Measurements from ENCODE around the gene UTP14C.
"Not testable (repeated sequence)": the region's sequence is repeated elsewhere in the genome, so short reads cannot be mapped to it uniquely, and the experiment has no call there.

UTP14C gene

GRCh38 chr13:52002361-52002760 lies 22.1 kb upstream of the UTP14C start:
- no peak for DNase-seq (ENCODE audit: low read depth, low spot score)

GRCh38 chr13:52003541-52003940 lies 20.9 kb upstream of the UTP14C start:
- no peak for DNase-seq (ENCODE audit: low read depth, low spot score)

- DNase-seq (ENCODE audit: low read depth, low spot score): no peak
These were observed 19.9 kb upstream of the UTP14C start for GRCh38 chr13:52004511-52005170.

DNA sequence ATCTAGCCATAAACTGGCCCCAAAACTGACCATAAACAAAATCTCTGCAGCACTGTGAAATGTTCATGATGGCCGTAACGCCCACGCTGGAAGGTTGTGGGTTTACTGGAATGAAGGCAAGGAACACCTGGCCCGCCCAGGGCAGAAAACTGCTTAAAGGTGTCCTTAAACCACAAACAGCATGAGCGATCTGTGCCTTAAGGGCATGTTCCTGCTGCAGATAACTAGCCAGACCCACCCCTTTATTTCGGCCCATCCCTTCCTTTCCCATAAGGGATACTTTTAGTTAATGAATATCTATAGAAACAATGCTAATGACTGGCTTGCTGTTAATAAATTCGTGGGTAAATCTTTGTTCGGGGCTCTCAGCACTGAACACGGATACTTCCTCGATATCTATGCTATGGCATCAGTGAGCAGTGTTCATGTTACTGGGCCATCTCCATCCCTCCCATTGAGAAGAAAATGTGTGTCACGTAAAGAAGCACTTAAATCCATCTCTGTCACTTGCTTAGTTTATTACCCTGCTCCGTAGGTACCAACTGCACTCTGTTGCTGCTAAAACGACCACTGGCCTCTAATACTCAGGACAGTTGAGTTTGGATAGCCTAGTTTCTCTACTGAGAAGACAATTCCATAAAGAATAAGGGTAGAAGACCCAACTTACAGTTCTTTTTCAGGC lies 18.5 kb upstream of the UTP14C start:
- DNase-seq (ENCODE audit: low read depth, low spot score): no peak

GRCh38 chr13:52006523-52007245 lies 17.8 kb upstream of the UTP14C start:
- DNase-seq (ENCODE audit: low read depth, low spot score): no peak

GRCh38 chr13:52009946-52010345 lies 14.5 kb upstream of the UTP14C start:
- no peak for DNase-seq (ENCODE audit: low read depth, low spot score)

- no peak for DNase-seq (ENCODE audit: low read depth, low spot score)
These were observed 13.4 kb upstream of the UTP14C start, which contains the start of gene ATP7B for GRCh38 chr13:52010890-52011631. Gene ATP7B (minus strand): TSS chr13:52011450. CDS start chr13:52011337, 113 bp downstream.

DNA sequence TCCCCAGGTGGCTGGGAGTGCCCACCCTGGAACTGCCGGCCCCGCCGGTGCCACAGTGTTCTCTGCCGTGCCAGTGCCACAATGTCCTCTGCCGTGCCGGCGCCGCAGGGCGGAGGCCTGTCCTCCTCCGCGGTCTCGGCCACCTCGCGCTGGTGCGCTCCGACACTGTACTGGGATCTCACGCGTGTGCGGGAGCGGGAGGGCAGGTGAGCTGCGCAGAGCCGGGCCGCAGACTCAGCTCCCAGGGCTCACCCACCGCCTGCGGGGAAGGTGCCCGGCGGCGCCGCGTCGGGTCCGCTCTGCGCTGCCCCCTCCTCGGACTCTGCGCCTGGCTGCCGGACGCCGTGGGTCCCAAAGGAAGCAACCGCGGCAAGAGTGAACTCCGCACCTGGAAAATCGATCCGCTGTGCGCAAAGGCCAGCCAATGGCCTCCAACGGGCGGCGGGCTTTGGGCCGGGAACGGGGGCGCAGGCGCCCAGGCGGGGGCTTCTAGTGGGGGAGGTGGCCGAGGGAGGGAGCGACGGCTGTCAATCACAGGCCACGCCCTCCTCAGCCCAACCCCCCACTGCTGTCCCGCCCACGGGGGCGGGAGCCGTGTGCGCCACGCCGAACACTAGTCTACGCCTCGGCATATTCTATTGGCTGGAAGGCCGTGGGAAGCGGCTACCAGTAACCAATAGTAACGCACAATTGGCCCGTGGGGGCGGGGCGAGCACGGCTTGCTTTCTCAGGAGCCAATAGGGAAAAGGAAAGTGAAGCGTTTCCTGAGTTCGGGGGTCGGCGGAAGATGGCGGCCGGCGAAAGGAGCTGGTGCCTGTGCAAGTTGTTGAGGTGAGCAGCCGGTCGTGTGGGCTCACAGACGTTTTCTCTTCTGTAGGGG lies 12.6 kb upstream of the UTP14C start, which contains the start of gene ALG11:
Gene ALG11 (plus strand): TSS at position 767 of the 880 bp plus-strand sequence. CDS start 21 bp downstream, at position 788.
- peak; percentile 99 for DNase-seq (ENCODE audit: low read depth, low spot score)

DNA sequence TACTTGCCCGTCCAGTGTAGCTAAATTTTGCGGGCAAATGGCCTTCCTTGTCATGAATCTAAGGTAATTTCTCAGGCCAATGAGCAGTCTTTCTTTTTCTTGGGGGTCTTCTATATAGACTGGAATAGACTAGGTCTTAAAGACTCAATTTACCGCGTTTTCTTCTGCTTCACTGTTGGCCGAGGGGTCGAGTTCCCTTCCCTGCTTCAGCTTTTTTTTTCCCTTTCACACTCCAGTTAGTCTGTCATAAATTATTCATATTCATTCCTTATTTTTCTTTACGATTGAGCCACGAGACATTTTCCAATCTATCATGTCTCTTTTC lies 12.0 kb upstream of the UTP14C start:
- no peak for DNase-seq (ENCODE audit: low read depth, low spot score)

GRCh38 chr13:52016296-52016695 lies 8.2 kb upstream of the UTP14C start:
- no peak for DNase-seq (ENCODE audit: low read depth, low spot score)

- DNase-seq (ENCODE audit: low read depth, low spot score): no peak
These were observed 4.3 kb upstream of the UTP14C start for GRCh38 chr13:52020191-52020590.

DNA sequence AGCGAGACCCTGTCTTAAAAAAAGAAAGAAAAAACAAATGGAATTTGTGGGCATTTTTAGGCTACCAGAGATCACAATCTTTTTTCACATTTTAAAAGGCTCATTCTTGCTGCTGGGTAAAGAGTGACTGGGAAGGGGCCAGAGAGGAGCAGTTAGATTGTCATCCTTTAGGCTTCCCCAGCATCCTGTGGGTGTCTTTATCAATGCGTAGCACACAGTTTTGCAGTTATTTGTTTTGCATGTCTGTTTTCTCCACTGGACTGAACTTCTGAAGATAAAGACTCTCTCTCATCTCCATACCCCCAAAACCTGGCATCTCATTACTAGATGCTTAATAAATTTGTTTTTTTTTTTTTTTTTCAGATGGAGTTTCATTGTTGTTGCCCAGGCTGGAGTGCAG lies 2.1 kb upstream of the UTP14C start:
- no peak for DNase-seq (ENCODE audit: low read depth, low spot score)

GRCh38 chr13:52025475-52026245 lies 1.2 kb downstream of the UTP14C start:
- no peak for DNase-seq (ENCODE audit: low read depth, low spot score)

DNA sequence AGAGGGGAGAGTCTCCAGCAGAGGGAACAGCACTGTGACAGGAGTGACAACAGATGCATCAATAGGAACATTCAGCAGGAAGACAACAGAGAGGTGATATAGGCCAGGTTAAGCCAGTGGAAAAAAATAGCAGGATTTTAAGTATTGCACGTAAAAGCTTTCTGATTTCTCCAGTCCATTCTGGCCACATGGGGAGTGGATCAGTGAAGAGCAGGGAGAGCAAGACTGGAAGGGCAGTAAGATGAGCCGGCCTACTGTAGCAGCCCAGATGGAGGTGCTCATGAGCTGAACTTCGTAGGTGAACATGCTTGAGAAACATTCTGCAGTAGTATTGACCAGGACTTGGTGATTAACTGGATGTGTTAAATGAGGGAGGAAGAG lies 1.7 kb downstream of the UTP14C start:
- no peak for DNase-seq (ENCODE audit: low read depth, low spot score)

DNA sequence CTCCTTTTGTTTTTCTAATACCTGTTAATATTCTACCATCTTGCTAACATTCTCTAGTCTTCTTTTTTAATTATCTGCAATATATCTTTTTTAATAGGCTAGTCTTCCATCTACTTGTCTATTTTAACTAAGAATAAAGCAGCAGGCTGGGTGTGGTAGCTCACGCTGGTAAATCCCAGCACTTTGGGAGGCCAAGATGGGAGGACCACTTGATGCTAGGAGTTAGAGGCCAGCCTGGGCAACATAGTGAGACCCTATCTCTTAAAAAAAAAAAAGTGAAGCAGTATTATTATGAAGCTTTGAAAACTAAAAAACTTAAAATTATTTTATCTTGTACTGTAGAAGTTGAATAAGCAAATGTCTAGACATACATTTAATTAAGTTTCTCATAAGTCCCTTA lies 3.3 kb downstream of the UTP14C start:
- no peak for DNase-seq (ENCODE audit: low read depth, low spot score)

DNA sequence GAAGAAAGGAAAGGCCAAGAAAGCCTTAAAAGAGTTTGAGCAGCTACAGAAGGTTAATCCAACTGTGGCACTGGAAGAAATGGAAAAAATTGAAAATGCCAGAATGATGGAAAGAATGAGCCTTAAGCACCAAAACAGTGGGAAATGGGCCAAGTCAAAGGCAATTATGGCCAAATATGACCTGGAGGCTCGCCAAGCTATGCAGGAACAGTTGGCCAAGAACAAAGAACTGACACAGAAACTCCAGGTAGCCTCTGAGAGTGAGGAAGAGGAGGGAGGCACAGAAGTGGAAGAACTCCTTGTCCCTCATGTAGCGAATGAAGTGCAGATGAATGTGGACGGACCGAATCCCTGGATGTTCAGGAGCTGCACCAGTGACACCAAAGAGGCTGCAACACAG lies 5.1 kb downstream of the UTP14C start:
- no peak for DNase-seq (ENCODE audit: low read depth, low spot score)

DNA sequence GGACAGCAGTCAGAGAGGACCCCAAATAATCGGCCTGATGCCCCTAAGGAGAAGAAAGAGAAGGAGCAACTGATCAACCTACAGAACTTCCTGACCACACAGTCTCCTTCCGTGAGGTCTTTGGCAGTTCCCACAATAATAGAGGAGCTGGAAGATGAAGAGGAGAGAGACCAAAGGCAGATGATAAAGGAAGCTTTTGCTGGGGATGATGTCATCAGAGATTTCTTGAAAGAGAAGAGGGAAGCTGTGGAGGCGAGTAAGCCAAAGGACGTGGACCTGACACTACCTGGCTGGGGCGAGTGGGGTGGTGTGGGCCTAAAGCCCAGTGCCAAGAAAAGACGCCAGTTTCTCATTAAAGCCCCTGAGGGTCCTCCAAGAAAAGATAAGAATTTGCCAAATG lies 5.9 kb downstream of the UTP14C start:
- DNase-seq (ENCODE audit: low read depth, low spot score): not testable (repeated sequence)

GRCh38 chr13:52033039-52033438 lies 8.5 kb downstream of the UTP14C start:
- DNase-seq (ENCODE audit: low read depth, low spot score): no peak

DNA sequence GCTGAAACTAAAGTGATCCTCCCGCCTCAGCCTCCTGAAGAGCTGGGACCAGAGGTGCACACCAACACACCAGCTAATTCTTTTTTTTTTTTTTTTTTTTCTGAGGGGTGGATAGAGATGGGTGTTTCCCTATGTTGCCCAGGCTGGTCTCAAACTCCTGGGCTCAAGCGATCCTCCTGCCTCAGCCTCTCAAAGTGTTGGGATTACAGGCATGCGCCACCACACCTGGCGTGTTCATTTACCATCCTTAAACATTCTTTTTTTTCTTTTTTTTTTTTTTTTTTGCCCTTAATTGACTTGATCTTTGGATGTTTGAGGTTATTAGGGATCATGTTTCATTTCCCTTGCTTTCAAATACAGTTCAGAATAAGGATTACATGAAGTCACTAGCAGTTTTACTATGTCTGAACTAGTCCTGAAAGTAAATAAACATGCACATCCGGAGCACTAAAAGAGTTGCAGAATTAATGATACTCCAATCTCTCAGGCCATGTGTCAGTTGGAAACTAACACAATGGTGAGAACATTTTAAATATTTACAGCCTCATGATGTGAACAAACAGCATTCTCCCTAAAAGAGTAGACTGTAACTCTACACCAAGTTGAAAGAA lies 10.2 kb downstream of the UTP14C start:
- no peak for DNase-seq (ENCODE audit: low read depth, low spot score)

DNA sequence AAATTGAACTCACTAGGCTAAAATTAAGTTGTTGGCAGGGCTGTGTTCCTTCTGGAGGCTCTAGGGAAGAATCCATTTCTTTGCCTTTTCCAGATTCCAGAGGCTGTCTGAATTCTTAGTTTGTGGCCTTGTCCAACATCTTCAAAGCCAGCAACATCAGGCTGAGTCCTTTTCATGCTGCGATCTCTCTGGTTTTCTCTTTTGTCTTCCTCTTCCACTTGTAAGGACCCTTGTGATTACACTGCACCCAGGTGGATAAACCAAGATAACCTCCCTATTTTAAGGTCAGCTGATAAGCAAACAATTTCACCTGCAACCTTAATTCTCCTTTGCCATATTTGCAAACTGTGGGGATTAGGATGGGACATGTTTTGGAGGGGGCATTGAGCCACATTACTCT lies 11.5 kb downstream of the UTP14C start:
- DNase-seq (ENCODE audit: low read depth, low spot score): no peak

Data from activated CD4-positive, CD25-positive, alpha-beta regulatory T cell treated with anti-CD3 and anti-CD28 coated beads, Interleukin-2, amount 50 U/mL, for 16 hours (primary cell).